Activated CD8-positive, alpha-beta memory T cell treated with anti-CD3 and anti-CD28 coated beads, Interleukin-2, amount 50 U/mL, for 4 hours (primary cell): ENCODE measurements around the gene SLC16A12.

ENCODE experiments used
- DNase-seq: peaks from one replicate; pipeline ENCODE4 v3.0.0-alpha.2; 2020

SLC16A12 gene

GRCh38 chr10:89535171-89536012 is at the start of gene SLC16A12:
Gene SLC16A12, minus strand, starts transcription at chr10:89535594. Its CDS starts 73,016 bp downstream, at chr10:89462578.
- DNase-seq, result no peak

- no peak for DNase-seq
These were observed 46.6 kb upstream of the SLC16A12 start for GRCh38 chr10:89582022-89582421.

- no peak for DNase-seq
These were observed 44.8 kb upstream of the SLC16A12 start for GRCh38 chr10:89580243-89580642.

GRCh38 chr10:89576696-89577095 is 41.3 kb upstream of the SLC16A12 start:
- no peak for DNase-seq

- DNase-seq, result no peak
These were observed 40.6 kb upstream of the SLC16A12 start for GRCh38 chr10:89576022-89576421.

GRCh38 chr10:89575031-89575430 is 39.6 kb upstream of the SLC16A12 start:
- DNase-seq, result no peak

- DNase-seq, result no peak
These were observed 39.0 kb upstream of the SLC16A12 start for GRCh38 chr10:89574368-89574767.

GRCh38 chr10:89567576-89568245 is 32.3 kb upstream of the SLC16A12 start:
- no peak for DNase-seq

GRCh38 chr10:89566992-89567391 is 31.6 kb upstream of the SLC16A12 start:
- DNase-seq, result no peak

GRCh38 chr10:89566095-89566950 is 30.9 kb upstream of the SLC16A12 start:
- no peak for DNase-seq

GRCh38 chr10:89565180-89565579 is 29.8 kb upstream of the SLC16A12 start:
- DNase-seq, result no peak

- DNase-seq, result no peak
These were observed 28.6 kb upstream of the SLC16A12 start for GRCh38 chr10:89563861-89564478.

GRCh38 chr10:89563311-89563710 is 27.9 kb upstream of the SLC16A12 start:
- no peak for DNase-seq

GRCh38 chr10:89556600-89556999 is 21.2 kb upstream of the SLC16A12 start:
- DNase-seq, result no peak

- DNase-seq, result no peak
These were observed 20.5 kb upstream of the SLC16A12 start for GRCh38 chr10:89555688-89556445.

- DNase-seq, result no peak
These were observed 19.0 kb upstream of the SLC16A12 start for GRCh38 chr10:89554433-89554832.

- no peak for DNase-seq
These were observed 17.8 kb upstream of the SLC16A12 start for GRCh38 chr10:89553064-89553734.

GRCh38 chr10:89552213-89552612 is 16.8 kb upstream of the SLC16A12 start:
- no peak for DNase-seq

- DNase-seq, result no peak
These were observed 15.1 kb upstream of the SLC16A12 start for GRCh38 chr10:89550509-89550908.

- DNase-seq, result no peak
These were observed 14.1 kb upstream of the SLC16A12 start for GRCh38 chr10:89549510-89549909.

- no peak for DNase-seq
These were observed 13.3 kb upstream of the SLC16A12 start for GRCh38 chr10:89548673-89549072.
